Endometrium (tissue), 2 donors: ENCODE measurements around the gene CDYL.

Source experiments
- FAIRE-seq: peaks from 2 replicates; lab custom pipeline; 2012; peaks lifted over from hg19 to GRCh38; lab: Jason Lieb, UNC
- donor health status: control.
- donor health status: control.

CDYL gene

GRCh38 chr6:4937414-4937813 is 161.2 kb downstream of the CDYL start:
- no peak for FAIRE-seq

- no peak for FAIRE-seq
Measured at GRCh38 chr6:4939241-4939640, 163.0 kb downstream of the CDYL start.

GRCh38 chr6:4940416-4940815 is 164.2 kb downstream of the CDYL start:
- no peak for FAIRE-seq

GRCh38 chr6:4941782-4942672 is 165.8 kb downstream of the CDYL start:
- no peak for FAIRE-seq

- FAIRE-seq, result no peak
Measured at GRCh38 chr6:4942673-4943009, 166.4 kb downstream of the CDYL start.

- no peak for FAIRE-seq
Measured at GRCh38 chr6:4943716-4944115, 167.5 kb downstream of the CDYL start.

- FAIRE-seq, result no peak
Measured at GRCh38 chr6:4944325-4944724, 168.1 kb downstream of the CDYL start.

- FAIRE-seq, result no peak
Measured at GRCh38 chr6:4946521-4946920, 170.3 kb downstream of the CDYL start.

GRCh38 chr6:4947716-4948115 is 171.5 kb downstream of the CDYL start:
- no peak for FAIRE-seq

- FAIRE-seq, result no peak
Measured at GRCh38 chr6:4948781-4949450, 172.7 kb downstream of the CDYL start.

GRCh38 chr6:4950076-4950475 is 173.9 kb downstream of the CDYL start:
- no peak for FAIRE-seq

- FAIRE-seq, result no peak
Measured at GRCh38 chr6:4950836-4951533, 174.8 kb downstream of the CDYL start.

GRCh38 chr6:4953440-4953839 is 177.2 kb downstream of the CDYL start:
- no peak for FAIRE-seq

GRCh38 chr6:4956625-4957024 is 180.4 kb downstream of the CDYL start:
- FAIRE-seq, result no peak

GRCh38 chr6:4957521-4958231 is 181.5 kb downstream of the CDYL start:
- no peak for FAIRE-seq

GRCh38 chr6:4958624-4959023 is 182.4 kb downstream of the CDYL start:
- FAIRE-seq, result no peak

- FAIRE-seq, result no peak
Measured at GRCh38 chr6:4961322-4962168, 185.3 kb downstream of the CDYL start.

GRCh38 chr6:4962905-4963304 is 186.7 kb downstream of the CDYL start:
- FAIRE-seq, result no peak

- no peak for FAIRE-seq
Measured at GRCh38 chr6:4964675-4965561, 188.7 kb downstream of the CDYL start.
